K562 (cell line): Measurements from ENCODE around the gene RAB31. TPM values are rescaled to one million over a fixed set of nuclear protein-coding genes. Genes with fewer than 3 reads are reported as not detected.

Source experiments
- ARID3A ChIP-seq: IDR thresholded peaks from 2 replicates; pipeline ENCODE4 v1.6.1; 2012; ENCODE audit warnings: low read depth, low read length, improper control_type of control experiment, borderline replicate concordance
- BCLAF1 ChIP-seq, 2 experiments: fragments of 450-650 bp in 1 of 2; IDR thresholded peaks; 2 replicates each; pipeline ENCODE4 v1.6.1; 2011 to 2017; ENCODE audit warnings: low read depth in 2 of 2, antibody characterized with exemption in 1 of 2, borderline replicate concordance in 1 of 2, low read length in 1 of 2, mild to moderate bottlenecking in 1 of 2, mixed read lengths in 1 of 2; ENCODE audit not compliant: control insufficient read depth in 1 of 2
- CBFA2T2 ChIP-seq: fragments of 450-650 bp; conservative IDR thresholded peaks from 2 replicates; pipeline ENCODE4 v1.6.1; 2017; ENCODE audit warnings: mild to moderate bottlenecking
- FOXK2 ChIP-seq, 2 experiments: fragments of 450-650 bp; IDR thresholded peaks in 1 of 2; conservative IDR thresholded peaks in 1 of 2; 2 replicates each; pipeline ENCODE4 v1.6.1; 2016; ENCODE audit warnings: low read depth in 2 of 2, mild to moderate bottlenecking in 1 of 2
- PBX2 ChIP-seq, 2 experiments: IDR thresholded peaks in 1 of 2; conservative IDR thresholded peaks in 1 of 2; 2 replicates each; pipeline ENCODE4 v1.6.1; 2016; ENCODE audit warnings: low read depth in 2 of 2, mild to moderate bottlenecking in 1 of 2, missing compliant biosample characterization in 1 of 2, missing genetic modification characterization in 1 of 2, moderate library complexity in 1 of 2
- SETDB1 ChIP-seq: IDR thresholded peaks from one replicate; pipeline ENCODE4 v1.6.1; 2012; ENCODE audit warnings: low read length, control low read depth, inconsistent platforms
- TARDBP ChIP-seq: fragments of 450-650 bp; IDR thresholded peaks from 2 replicates; pipeline ENCODE4 v1.6.1; 2016
- THRB ChIP-seq: fragments of 450-650 bp; formaldehyde crosslinking; conservative IDR thresholded peaks from 2 replicates; pipeline ENCODE4 v1.4.0; 2022; ENCODE audit warnings: mild to moderate bottlenecking, missing genetic modification characterization
- USF2 ChIP-seq: sonication (generic); formaldehyde crosslinking; IDR thresholded peaks from 2 replicates; pipeline ENCODE4 v1.5.0; 2020; ENCODE audit warnings: missing genetic modification reagents
- ZC3H11A ChIP-seq: IDR thresholded peaks from 2 replicates; pipeline ENCODE4 v1.6.1; 2012; ENCODE audit warnings: low read depth, low read length, improper control_type of control experiment
- ZNF121 ChIP-seq: sonication (generic); formaldehyde crosslinking; conservative IDR thresholded peaks from 2 replicates; pipeline ENCODE4 v1.8.0; 2022; ENCODE audit warnings: missing genetic modification reagents
- ZNF24 ChIP-seq: fragments of 450-650 bp; IDR thresholded peaks from 2 replicates; pipeline ENCODE4 v1.6.1; 2016
- ZNF311 ChIP-seq: fragments of 250-450 bp; sonication (Bioruptor Pico); IDR thresholded peaks from 2 replicates; pipeline ENCODE4 v1.4.0; 2020; ENCODE audit warnings: mild to moderate bottlenecking, moderate library complexity
- polyA plus RNA-seq, 8 experiments: library from polyadenylated mRNA; depleted of rRNA in 4 of 8; stranded (reverse) in 5 of 8; unstranded in 3 of 8; fragments of >200 nt; fragmentation: Nextera tagmentation in 2 of 8; fragmentation: Illumina TruSeq in 1 of 8; extraction: Ambion mirVana in 2 of 8; extraction: Trizol in 1 of 8; gene quantifications; 2 replicates each; pipeline versions ENCODE4 v1.2.1 to v1.2.3, GENCODE V29; 2011 to 2014; ENCODE audit warnings: inconsistent platforms in 1 of 8, missing spikeins in 1 of 8
- total RNA-seq, 7 experiments: library from RNA; depleted of rRNA in 6 of 7; stranded (reverse); fragments of >200 nt in 6 of 7; fragmentation: Illumina TruSeq in 2 of 7; extraction: Trizol in 2 of 7; gene quantifications; 2 replicates each; pipeline versions ENCODE4 v1.2.1 to v1.2.3, GENCODE V29; 2011 to 2021; ENCODE audit warnings: low replicate concordance in 1 of 7

RAB31 gene
- total and polyA plus RNA-seq, 9 of the 15 experiments (the other 6 are each of a cell fraction or from before 2014, with no cell fraction given): 20.7 to 70.4 (median 41.3) TPM

- TF ChIP-seq ARID3A (no peak), ZNF24 (no peak), TARDBP (no peak), THRB (CRISPR knock-in tag) (no peak), SETDB1 (no peak), ZNF121 (CRISPR knock-in tag) (no peak), USF2 (no peak), FOXK2 (conservative IDR thresholded peaks at IDR 0.05 in 1 of 2, IDR thresholded peaks at IDR 0.05 in 1 of 2; ENCODE audit: low read depth in 2 of 2) (peak; percentile 18 to 47; a peak in 2 of 4 replicates), PBX2 (CRISPR knock-in tag; IDR thresholded peaks at IDR 0.05; ENCODE audit: low read depth) (no peak), PBX2 (tag; conservative IDR thresholded peaks at IDR 0.05; ENCODE audit: low read depth) (peak; percentile 42; the same call in 1 of the 2 replicates), BCLAF1 (IDR thresholded peaks at IDR 0.05; ENCODE audit: borderline replicate concordance in 1 of 2, control insufficient read depth in 1 of 2, low read depth in 2 of 2, low read length in 1 of 2) (no peak), ZNF311 (CRISPR knock-in tag) (no peak), ZC3H11A (no peak), CBFA2T2 (no peak)
Measured at GRCh38 chr18:9849407-9850283, 141.5 kb downstream of the RAB31 start (continued).
